Adrenal gland (tissue), 12 donors: ENCODE results near the gene ZNF791. TPM values are rescaled to one million over a fixed set of nuclear protein-coding genes. Genes with fewer than 3 reads are reported as not detected.

Source experiments
- DNase-seq, 7 donors: peaks; one replicate each; pipeline ENCODE4 v3.0.0-alpha.2; 2019 to 2020
- H3K27ac ChIP-seq, 5 donors: fragments of 200-600 bp; sonication (generic) in 4 of 5; 1 replicate in 3 of 5; 2 replicates in 2 of 5; pipeline versions ENCODE4 v1.5.1 to v1.8.0; 2016 to 2020; ENCODE audit warnings: mild to moderate bottlenecking in 1 of 5
- H3K27me3 ChIP-seq: fragments of 200-600 bp; 2 replicates; pipeline ENCODE4 v1.8.0; 2021
- H3K36me3 ChIP-seq, 2 donors: fragments of 200-600 bp; replicated peaks in 1 of 2; 1 replicate in 1 of 2; 2 replicates in 1 of 2; pipeline versions ENCODE4 v1.5.1 to v1.8.0; 2018 to 2022
- H3K4me1 ChIP-seq, 2 donors: fragments of 200-600 bp; replicated peaks in 1 of 2; 1 replicate in 1 of 2; 2 replicates in 1 of 2; pipeline versions ENCODE4 v1.5.1 to v1.8.0; 2018 to 2021
- H3K4me3 ChIP-seq, 4 donors: fragments of 200-600 bp; sonication (generic) in 3 of 4; one replicate each; pipeline ENCODE4 v1.5.1; 2016 to 2018
- H3K9me3 ChIP-seq, 3 donors: fragments of 200-600 bp; sonication (generic) in 1 of 3; replicated peaks in 1 of 3; 1 replicate in 2 of 3; 2 replicates in 1 of 3; pipeline versions ENCODE4 v1.5.1 to v1.8.0; 2016 to 2021
- POLR2A ChIP-seq, 2 donors: fragments of 450-650 bp; IDR thresholded peaks; one replicate each; pipeline ENCODE4 v1.6.1; 2017; ENCODE audit warnings: antibody characterized with exemption in 2 of 2, mild to moderate bottlenecking in 2 of 2, moderate library complexity in 1 of 2
- WGBS, 4 donors: extraction: QIAGEN DNeasy Blood & Tissue Kit in 2 of 4; methylation state at CpG; one replicate each; pipeline versions ENCODE4 v1.1.5 to v1.1.7; 2013 to 2017; 5-methylcytosine and 5-hydroxymethylcytosine counted together
- intact Hi-C, 2 donors: fragments of 100-400 bp; cut with DNase I; formaldehyde crosslinking; loops; one replicate each; pipeline versions ENCODE4 v1.14.1 to v1.15.0; 2022 to 2023
- polyA plus RNA-seq, 3 donors: library from polyadenylated mRNA; stranded (reverse); fragments of 200-250 nt in 2 of 3; fragments of 350-450 nt in 1 of 3; fragmentation: Illumina TruSeq in 1 of 3; extraction: RNeasy Lipid Tissue Mini Kit (QIAGEN cat#74804) in 1 of 3; gene quantifications; one replicate each; pipeline ENCODE4 v1.2.3, GENCODE V29; 2013 to 2014
- total RNA-seq, 9 donors: library from RNA; depleted of rRNA in 4 of 9; stranded (reverse); fragments of >200 nt in 4 of 9; fragments of 120-200 nt in 1 of 9; fragmentation: NEBNext Ultra II Directional in 1 of 9; extraction: Animal tissue kit (Norgen Biotek cat#: 25700) in 1 of 9; gene quantifications; one replicate each; pipeline versions ENCODE4 v1.1.0 to v1.2.4, GENCODE V29; 2013 to 2023
- TF ChIP-seq, protein P1 (sequence below), 6 experiments: fragments of 450-650 bp in 4 of 6; fragments of 200-600 bp in 2 of 6; sonication (generic) in 1 of 6; IDR thresholded peaks; 1 replicate in 5 of 6; 2 replicates in 1 of 6; pipeline versions ENCODE4 v1.5.1 to v1.8.0; 2016 to 2021; ENCODE audit warnings: antibody characterized with exemption in 6 of 6, mild to moderate bottlenecking in 2 of 6, moderate library complexity in 1 of 6
- donor health status: healthy with polysubstance abuse.
- donor health status: Bipolar disorder and iron deficiency.
- donor health status: DM: yes; HTN: yes; CAD: no.
- donor health status: DM: no; HTN: no; CAD: no.
- donor health status: DM: no; HTN: no; CAD: no.
- donor health status: DM: yes; HTN: yes; CAD: no.

ZNF791 gene
- total and polyA plus RNA-seq, 12 donors = 6.0 to 33.4 (median 17.0) TPM

DNA sequence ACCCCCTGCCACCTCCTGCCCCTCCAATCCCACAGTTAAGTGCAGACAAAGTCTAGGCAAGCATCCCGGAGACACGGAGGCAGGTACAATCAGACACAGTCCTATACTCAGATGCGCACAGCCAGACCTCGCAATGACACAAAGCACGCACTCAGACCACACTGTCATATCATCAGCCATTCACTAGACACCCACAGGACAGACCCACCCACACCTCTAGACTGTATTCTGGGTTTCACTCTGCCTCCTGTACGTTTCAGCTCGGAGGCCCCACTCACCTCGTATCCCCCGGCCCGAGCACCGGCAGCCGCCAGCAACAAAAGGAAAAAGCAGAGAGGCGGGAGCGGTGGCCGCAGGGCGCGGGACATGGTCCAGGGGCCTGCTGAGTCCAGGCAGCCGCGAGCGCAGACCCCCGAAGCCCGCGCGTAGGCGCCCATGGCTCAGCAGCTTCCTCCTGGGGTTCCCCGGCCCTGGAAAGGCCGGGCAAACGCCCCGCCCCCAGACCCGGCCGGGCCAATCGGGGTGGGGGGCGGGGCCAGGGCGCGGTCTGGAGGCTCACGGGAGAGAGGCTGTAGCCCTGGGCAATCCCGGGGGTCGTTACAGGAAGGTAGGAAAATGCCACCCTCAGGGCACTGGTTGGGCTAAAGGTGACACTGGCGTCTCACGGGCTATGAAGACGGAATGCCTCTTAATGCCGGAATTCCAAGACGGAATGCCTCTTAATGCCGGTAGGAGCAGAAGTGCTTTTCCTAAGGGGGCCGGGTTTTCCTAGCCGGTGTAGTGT lies 55.7 kb downstream of the ZNF791 start, which contains the start of the genes MAN2B1 and WDR83:
Gene MAN2B1 (minus strand): TSS at position 478 of the 784 bp plus-strand sequence. CDS start 41 bp downstream, at position 437.
Gene WDR83 (plus strand): TSS at position 543 of the 784 bp plus-strand sequence. CDS start 2,984 bp downstream, outside the sequence.
- WGBS, 4 donors = 1 to 2% (median 1%) methylated on average over 11 to 46 of the region's 46 CpGs
- peak; percentile 59 to 79 (median 72) for DNase-seq
- Histone ChIP-seq H3K36me3 (peaks cover 0 to 25% of the 10 kb centered on the region in 2 donors), H3K27ac (peak within 1 kb of the TSS in 4 of 5 donors; percentile 8 to 72 (median 41)), H3K9me3 (no peaks in the 10 kb centered on the region), H3K27me3 (no peaks in the 10 kb centered on the region), H3K4me1 (peaks cover 17 to 36% of the 10 kb centered on the region in 2 donors), H3K4me3 (peak within 1 kb of the TSS in 3 of 4 donors; percentile 60 to 80 (median 71))
- TF ChIP-seq POLR2A (IDR thresholded peaks at IDR 0.05) = peak in 1 of 2 donors; percentile 15
- TF ChIP-seq, protein P1, sequence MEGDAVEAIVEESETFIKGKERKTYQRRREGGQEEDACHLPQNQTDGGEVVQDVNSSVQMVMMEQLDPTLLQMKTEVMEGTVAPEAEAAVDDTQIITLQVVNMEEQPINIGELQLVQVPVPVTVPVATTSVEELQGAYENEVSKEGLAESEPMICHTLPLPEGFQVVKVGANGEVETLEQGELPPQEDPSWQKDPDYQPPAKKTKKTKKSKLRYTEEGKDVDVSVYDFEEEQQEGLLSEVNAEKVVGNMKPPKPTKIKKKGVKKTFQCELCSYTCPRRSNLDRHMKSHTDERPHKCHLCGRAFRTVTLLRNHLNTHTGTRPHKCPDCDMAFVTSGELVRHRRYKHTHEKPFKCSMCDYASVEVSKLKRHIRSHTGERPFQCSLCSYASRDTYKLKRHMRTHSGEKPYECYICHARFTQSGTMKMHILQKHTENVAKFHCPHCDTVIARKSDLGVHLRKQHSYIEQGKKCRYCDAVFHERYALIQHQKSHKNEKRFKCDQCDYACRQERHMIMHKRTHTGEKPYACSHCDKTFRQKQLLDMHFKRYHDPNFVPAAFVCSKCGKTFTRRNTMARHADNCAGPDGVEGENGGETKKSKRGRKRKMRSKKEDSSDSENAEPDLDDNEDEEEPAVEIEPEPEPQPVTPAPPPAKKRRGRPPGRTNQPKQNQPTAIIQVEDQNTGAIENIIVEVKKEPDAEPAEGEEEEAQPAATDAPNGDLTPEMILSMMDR (IDR thresholded peaks at IDR 0.05) = peak in 1 of 6 experiments; percentile 4
- intact Hi-C loops = loop anchor here in 1 of 2 donors (5.0 kb wide), 1 partner anchor 54 kb away; the partner anchor contains the start of genes ZNF490 and ZNF791

DNA sequence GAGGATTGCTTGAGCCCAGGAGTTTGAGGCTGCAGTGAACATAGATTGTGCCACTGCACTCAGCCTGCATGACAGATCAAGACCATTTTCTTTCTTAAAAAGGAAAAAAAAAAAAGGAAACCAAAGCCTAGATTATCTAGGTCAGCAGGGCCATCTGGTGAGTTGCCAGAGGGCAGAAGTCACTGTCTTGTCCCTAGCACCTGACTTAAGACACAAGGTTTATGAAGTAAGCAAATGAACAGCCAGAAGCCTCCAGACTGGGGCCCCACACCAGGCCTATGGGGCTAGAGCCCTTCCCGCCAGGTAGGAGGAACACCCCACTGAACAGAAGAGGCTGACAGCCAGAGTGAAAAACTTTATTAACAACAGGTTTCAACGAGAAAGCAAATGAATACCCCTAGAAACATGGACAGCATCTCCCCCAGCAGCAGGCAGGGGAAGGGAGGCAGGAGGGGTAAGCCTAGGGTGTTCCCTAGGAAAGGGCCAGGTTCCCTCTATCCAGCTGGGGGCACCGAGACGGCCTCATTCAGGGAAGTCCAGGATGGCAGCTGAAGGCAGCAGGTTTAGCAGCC lies 57.1 kb downstream of the ZNF791 start:
- Histone ChIP-seq H3K4me3 (no peak overlapping the region), H3K27me3 (no peaks in the 10 kb centered on the region), H3K9me3 (no peaks in the 10 kb centered on the region), H3K27ac (peak overlapping the region in 2 of 5 donors; percentile 86 to 94), H3K4me1 (peaks cover 17 to 36% of the 10 kb centered on the region in 2 donors), H3K36me3 (peaks cover 0 to 16% of the 10 kb centered on the region in 2 donors)
- intact Hi-C loops = loop anchor here in 1 of 2 donors (5.0 kb wide), 1 partner anchor 56 kb away; the partner anchor contains the start of genes ZNF490 and ZNF791
- no peak for DNase-seq
- no peak for TF ChIP-seq POLR2A (IDR thresholded peaks at IDR 0.05)
- TF ChIP-seq, protein P1 (IDR thresholded peaks at IDR 0.05) = no peak
- WGBS, 4 donors = 70 to 80% (median 76%) methylated on average over 4 of the region's 4 CpGs

DNA sequence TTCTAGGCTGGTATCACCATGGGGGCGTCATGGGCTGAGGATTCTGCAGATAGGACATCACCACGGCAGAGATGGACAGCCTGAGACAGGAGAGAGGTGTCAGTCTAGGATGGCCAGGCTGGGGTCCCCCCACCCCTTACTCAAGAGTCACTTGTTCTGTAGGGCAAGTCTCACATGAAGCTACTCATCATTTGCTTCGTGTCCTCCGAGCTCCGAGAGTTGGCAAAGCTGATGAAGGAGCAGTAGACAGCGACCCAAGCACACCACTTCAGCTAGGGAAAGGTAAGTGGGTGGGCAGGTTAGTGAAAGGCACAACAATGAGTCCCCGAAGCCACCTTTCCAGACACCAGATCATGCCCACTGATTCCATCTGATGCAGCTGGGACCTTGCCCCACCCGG lies 57.6 kb downstream of the ZNF791 start:
- Histone ChIP-seq H3K27ac (peak overlapping the region in 3 of 5 donors; percentile 86 to 96 (median 94)), H3K4me3 (peak overlapping the region in 1 of 4 donors; percentile 96), H3K36me3 (peaks cover 0 to 14% of the 10 kb centered on the region in 2 donors), H3K27me3 (no peaks in the 10 kb centered on the region), H3K9me3 (no peaks in the 10 kb centered on the region), H3K4me1 (peaks cover 17 to 36% of the 10 kb centered on the region in 2 donors)
- DNase-seq = no peak
- intact Hi-C loops = loop anchor here in 1 of 2 donors (5.0 kb wide), 1 partner anchor 56 kb away; the partner anchor contains the start of genes ZNF490 and ZNF791
- no peak for TF ChIP-seq POLR2A (IDR thresholded peaks at IDR 0.05)
- TF ChIP-seq, protein P1 (IDR thresholded peaks at IDR 0.05) = no peak
- WGBS, 4 donors = 60 to 68% (median 65%) methylated on average over 6 to 8 of the region's 8 CpGs

DNA sequence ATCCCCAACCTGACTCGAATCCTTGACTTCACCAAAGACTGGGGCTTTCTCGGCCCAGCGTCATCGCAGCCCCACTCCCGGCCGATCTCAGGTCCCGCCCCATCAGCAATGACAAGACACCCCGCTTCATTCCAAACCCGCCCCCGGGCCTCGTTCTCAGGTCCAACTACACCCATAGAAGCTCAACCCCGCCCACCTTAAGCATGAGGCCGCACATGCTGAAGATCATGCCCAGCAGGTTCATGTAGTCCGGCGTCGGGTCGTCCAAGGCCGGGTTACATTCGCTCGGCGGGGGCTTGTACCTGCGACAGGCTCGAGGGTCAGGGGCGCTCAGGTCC lies 58.2 kb downstream of the ZNF791 start:
- WGBS, 4 donors = 0 to 1% (median 0%) methylated on average over 13 to 24 of the region's 24 CpGs
- intact Hi-C loops = loop anchor here in 1 of 2 donors (5.0 kb wide), 1 partner anchor 57 kb away; the partner anchor contains the start of genes ZNF490 and ZNF791
- H3K27ac ChIP-seq = peak overlapping the region; percentile 33 to 96 (median 94)

More for the DNA sequence above, 58.2 kb downstream of the ZNF791 start:
- DNase-seq = peak; percentile 65 to 92 (median 80)
- no peaks in the 10 kb centered on the region for H3K9me3 ChIP-seq
- peaks cover 0 to 13% of the 10 kb centered on the region in 2 donors for H3K36me3 ChIP-seq
- H3K27me3 ChIP-seq = no peaks in the 10 kb centered on the region
- H3K4me1 ChIP-seq = peaks cover 17 to 36% of the 10 kb centered on the region in 2 donors
- TF ChIP-seq POLR2A (IDR thresholded peaks at IDR 0.05) = peak in 1 of 2 donors; percentile 16
- TF ChIP-seq, protein P1 (IDR thresholded peaks at IDR 0.05) = no peak
- H3K4me3 ChIP-seq = peak overlapping the region; percentile 37 to 96 (median 61)
